ENCODE measurements around the gene PELI3. TPM values are rescaled to one million over a fixed set of nuclear protein-coding genes. Genes with fewer than 3 reads are reported as not detected.

Gene PELI3
- total and polyA plus RNA-seq, 2 donors (not counting 1 experiment from before 2014, with no cell fraction given), result 3.2 to 15.6 TPM

DNA sequence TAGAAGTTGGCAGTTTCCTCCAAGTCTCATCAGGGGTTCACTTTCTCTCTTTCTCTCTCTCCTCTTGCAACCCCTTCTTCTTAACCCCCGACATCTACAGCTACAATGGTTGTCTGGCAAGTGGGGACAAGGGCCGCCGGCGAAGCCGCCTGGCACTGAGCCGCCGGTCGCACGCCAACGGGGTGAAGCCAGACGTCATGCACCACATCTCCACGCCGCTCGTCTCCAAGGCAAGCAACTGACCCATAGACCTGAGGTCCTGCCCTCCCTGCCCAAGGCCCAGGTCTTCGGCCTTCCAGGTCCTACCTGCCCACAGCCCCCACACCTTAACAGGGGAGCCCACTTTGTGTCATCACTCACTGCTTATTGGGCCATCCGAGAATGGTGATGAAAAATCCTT, 4.4 kb downstream of the PELI3 start:
- POLR2A ChIA-PET, result interaction anchor here (0.6 kb wide), 1 partner anchor 274 kb away, joined by 4 read pairs; no protein-coding TSS in a partner anchor

GRCh38 chr11:66472054-66472453, 5.3 kb downstream of the PELI3 start:
- WGBS (ENCODE audit: insufficient coverage), result 100% methylated on average over 7 of the region's 9 CpGs
- Histone ChIP-seq H3K36me3 (replicated peaks in 1 of 2; ENCODE audit: control extremely low read depth in 1 of 2, control insufficient read depth in 1 of 2, extremely low read depth in 1 of 2, insufficient read depth in 2 of 2, low read length in 1 of 2) (no peaks in the 10 kb centered on the region), H3K4me1 (ENCODE audit: control insufficient read depth in 2 of 2, insufficient read depth in 2 of 2, low read length in 2 of 2) (peaks cover 10 to 11% of the 10 kb centered on the region in 2 donors), H3K9ac (ENCODE audit: low read length) (no peak overlapping the region), H3K27ac (ENCODE audit: low read length in 2 of 2) (no peak overlapping the region), H2AFZ (ENCODE audit: insufficient read depth, low read depth, low read length, poor library complexity, severe bottlenecking) (no peak overlapping the region), H3K4me3 (ENCODE audit: control extremely low read depth in 1 of 5, extremely low read depth in 1 of 5, insufficient read depth in 1 of 5, low read depth in 2 of 5, low read length in 4 of 5) (no peak overlapping the region), H3K27me3 (replicated peaks in 1 of 4; ENCODE audit: control extremely low read depth in 1 of 4, control insufficient read depth in 3 of 4, insufficient read depth in 4 of 4, low read length in 3 of 4) (no peaks in the 10 kb centered on the region), H4K20me1 (ENCODE audit: control insufficient read depth, insufficient read depth, low read length, poor library complexity, severe bottlenecking) (no peaks in the 10 kb centered on the region), H3K79me2 (ENCODE audit: control insufficient read depth, insufficient read depth, low read length) (peaks cover 4% of the 10 kb centered on the region), H3K4me2 (replicated peaks; ENCODE audit: low read depth, low read length, poor library complexity, severe bottlenecking) (no peak overlapping the region), H3K9me3 (ENCODE audit: control extremely low read depth in 1 of 3, control insufficient read depth in 2 of 3, insufficient read depth in 1 of 3, low read length in 2 of 3) (no peaks in the 10 kb centered on the region)
- H3K9me3 Mint-ChIP-seq (ENCODE audit: insufficient read depth), result no peaks in the 10 kb centered on the region
- no peak for ATAC-seq (ENCODE audit: low read depth)
- ChIA-PET POLR2A (interaction anchor here (0.6 kb wide), 1 partner anchor 53 kb away, joined by 13 read pairs; no protein-coding TSS in a partner anchor), CTCF (interaction anchor here (0.7 kb wide), 2 partner anchors 37 to 69 kb away, joined by 3 to 4 read pairs; no protein-coding TSS in a partner anchor)
- H3K4me3 Mint-ChIP-seq, result no peak overlapping the region
- TF ChIP-seq EZH2 (IDR thresholded peaks at IDR 0.05; ENCODE audit: borderline replicate concordance, insufficient read depth, low read depth, low read length, poor library complexity, severe bottlenecking) (no peak), CTCF (IDR thresholded peaks at IDR 0.05) (no peak)
- no peak for DNase-seq
- H3K27me3 Mint-ChIP-seq, result no peaks in the 10 kb centered on the region
- peaks cover 9% of the 10 kb centered on the region for H3K4me1 Mint-ChIP-seq
- intact Hi-C loops (cut with micrococcal nuclease), result no loop called here
- H3K27ac Mint-ChIP-seq, result no peak overlapping the region

More for the DNA sequence above, 4.4 kb downstream of the PELI3 start:
- H3K79me2 ChIP-seq (ENCODE audit: control insufficient read depth, insufficient read depth, low read length), result peaks cover 4% of the 10 kb centered on the region
- no peaks in the 10 kb centered on the region for H3K9me3 Mint-ChIP-seq (ENCODE audit: insufficient read depth)
- CTCF ChIA-PET, result interaction anchor here (0.7 to 5.8 kb wide), 3 partner anchors 8 to 70 kb away, joined by 3 to 41 read pairs (median 4); partner anchors contain the start of gene DPP3
- H3K9ac ChIP-seq (ENCODE audit: low read length), result no peak overlapping the region
- H3K4me1 ChIP-seq (ENCODE audit: control insufficient read depth in 2 of 2, insufficient read depth in 2 of 2, low read length in 2 of 2), result peaks cover 12 to 13% of the 10 kb centered on the region in 2 donors
- no peak for DNase-seq
- no peak overlapping the region for H3K4me3 Mint-ChIP-seq
- no peak for ATAC-seq (ENCODE audit: low read depth)
- H3K27me3 Mint-ChIP-seq, result no peaks in the 10 kb centered on the region
- H3K4me1 Mint-ChIP-seq, result peaks cover 14% of the 10 kb centered on the region
- no peak overlapping the region for H3K4me2 ChIP-seq (replicated peaks; ENCODE audit: low read depth, low read length, poor library complexity, severe bottlenecking)
- intact Hi-C loops (cut with micrococcal nuclease), result no loop called here
- 95% methylated on average over 12 of the region's 16 CpGs for WGBS (ENCODE audit: insufficient coverage)
- H3K27ac ChIP-seq (ENCODE audit: low read length in 2 of 2), result no peak overlapping the region
- no peak overlapping the region for H3K27ac Mint-ChIP-seq
- H3K9me3 ChIP-seq (ENCODE audit: control extremely low read depth in 1 of 3, control insufficient read depth in 2 of 3, insufficient read depth in 1 of 3, low read length in 2 of 3), result no peaks in the 10 kb centered on the region
- no peaks in the 10 kb centered on the region for H3K27me3 ChIP-seq (replicated peaks in 1 of 4; ENCODE audit: control extremely low read depth in 1 of 4, control insufficient read depth in 3 of 4, insufficient read depth in 4 of 4, low read length in 3 of 4)
- TF ChIP-seq CTCF (IDR thresholded peaks at IDR 0.05) (no peak), EZH2 (IDR thresholded peaks at IDR 0.05; ENCODE audit: borderline replicate concordance, insufficient read depth, low read depth, low read length, poor library complexity, severe bottlenecking) (no peak)
- no peak overlapping the region for H3K4me3 ChIP-seq (ENCODE audit: control extremely low read depth in 1 of 5, extremely low read depth in 1 of 5, insufficient read depth in 1 of 5, low read depth in 2 of 5, low read length in 4 of 5)
- no peaks in the 10 kb centered on the region for H4K20me1 ChIP-seq (ENCODE audit: control insufficient read depth, insufficient read depth, low read length, poor library complexity, severe bottlenecking)
- H2AFZ ChIP-seq (ENCODE audit: insufficient read depth, low read depth, low read length, poor library complexity, severe bottlenecking), result no peak overlapping the region
- H3K36me3 ChIP-seq (replicated peaks in 1 of 2; ENCODE audit: control extremely low read depth in 1 of 2, control insufficient read depth in 1 of 2, extremely low read depth in 1 of 2, insufficient read depth in 2 of 2, low read length in 1 of 2), result no peaks in the 10 kb centered on the region
